Esophagus (tissue), 2 donors: ENCODE data around the gene DYSF. TPM values are rescaled to one million over a fixed set of nuclear protein-coding genes. Genes with fewer than 3 reads are reported as not detected.
A peak's percentile ranks its signal among the peaks of the same experiment; 100 is the strongest.

Experiments used
- H3K27ac ChIP-seq, 2 donors: one replicate each; pipeline ENCODE4 v1.5.1; 2013; ENCODE audit warnings: low read depth in 2 of 2, mild to moderate bottlenecking in 2 of 2, inconsistent platforms in 1 of 2, low read length in 1 of 2, moderate library complexity in 1 of 2
- H3K27me3 ChIP-seq, 2 donors: one replicate each; pipeline ENCODE4 v1.6.1; 2013; ENCODE audit warnings: low read length in 2 of 2, control low read depth in 1 of 2, mild to moderate bottlenecking in 1 of 2; ENCODE audit not compliant: insufficient read depth in 2 of 2, control insufficient read depth in 1 of 2
- H3K36me3 ChIP-seq, 2 donors: one replicate each; pipeline ENCODE4 v1.6.1; 2013; ENCODE audit warnings: low read length in 1 of 2; ENCODE audit not compliant: control insufficient read depth in 2 of 2, insufficient read depth in 2 of 2
- H3K4me1 ChIP-seq, 2 donors: one replicate each; pipeline ENCODE4 v1.6.1; 2013; ENCODE audit warnings: low read length in 1 of 2; ENCODE audit not compliant: control insufficient read depth in 2 of 2, insufficient read depth in 2 of 2
- H3K4me3 ChIP-seq, 2 donors: one replicate each; pipeline ENCODE4 v1.5.1; 2013; ENCODE audit warnings: low read length in 2 of 2, mild to moderate bottlenecking in 2 of 2, low read depth in 1 of 2, moderate library complexity in 1 of 2
- H3K9me3 ChIP-seq, 2 donors: one replicate each; pipeline ENCODE4 v1.6.1; 2013; ENCODE audit warnings: mild to moderate bottlenecking in 2 of 2, low read depth in 1 of 2, low read length in 1 of 2, moderate library complexity in 1 of 2; ENCODE audit not compliant: control insufficient read depth in 2 of 2, insufficient read depth in 1 of 2
- WGBS, 2 donors: extraction: QIAGEN DNeasy Blood & Tissue Kit; methylation state at CpG; one replicate each; pipeline ENCODE4 v1.1.7; 2013; 5-methylcytosine and 5-hydroxymethylcytosine counted together
- polyA plus RNA-seq, 2 donors: library from polyadenylated mRNA; stranded (reverse); fragments of 200-250 nt; gene quantifications; one replicate each; pipeline ENCODE4 v1.2.3, GENCODE V29; 2013
- donor health status: healthy with polysubstance abuse.
- donor health status: Bipolar disorder and iron deficiency.

DYSF gene
- polyA plus RNA-seq, 2 donors = 1.8 to 2.6 TPM

DNA sequence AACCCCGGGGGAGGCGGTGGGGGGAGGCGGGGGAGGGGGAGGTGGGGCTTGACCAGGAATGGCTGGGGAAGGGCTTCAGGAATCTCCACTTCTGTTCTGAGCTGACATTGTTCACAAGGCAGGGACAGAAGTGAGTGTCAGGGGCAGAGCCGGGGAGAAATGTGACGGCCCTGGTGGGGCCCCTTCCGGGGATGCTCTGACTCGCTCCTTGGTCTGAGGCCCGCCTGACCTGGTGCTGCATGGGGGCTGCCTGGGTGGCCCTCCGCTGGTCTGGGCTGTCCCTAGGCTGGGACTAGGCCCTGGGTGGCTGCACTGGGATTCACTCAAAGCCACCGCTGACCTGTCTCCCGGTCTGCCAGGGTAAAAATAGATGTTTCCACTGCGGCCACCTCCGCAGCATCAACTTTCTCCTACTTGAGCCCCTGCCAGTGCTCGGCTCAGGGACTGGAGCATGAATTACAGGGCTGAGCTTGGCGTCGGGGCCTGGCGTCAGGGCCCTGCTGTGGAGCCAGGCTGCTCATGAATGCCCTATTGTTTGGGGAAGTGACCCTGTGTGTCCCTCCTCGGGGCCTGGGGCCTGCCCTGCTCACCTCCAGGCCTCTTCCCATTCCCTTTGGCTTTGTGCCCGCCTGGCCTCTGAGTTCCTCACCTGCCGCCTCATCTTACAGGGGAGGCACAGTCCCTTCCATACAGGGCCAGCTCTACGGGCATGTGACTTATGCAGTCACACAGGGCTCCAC lies 247.5 kb downstream of the DYSF start:
- Histone ChIP-seq H3K27ac (peak overlapping the region in 1 of 2 donors; percentile 34), H3K9me3 (no peaks in the 10 kb centered on the region), H3K36me3 (no peaks in the 10 kb centered on the region), H3K4me3 (no peak overlapping the region), H3K27me3 (no peaks in the 10 kb centered on the region), H3K4me1 (peaks cover 0 to 7% of the 10 kb centered on the region in 2 donors)
- 68 to 77% methylated on average over 21 of the region's 21 CpGs for WGBS, 2 donors

DNA sequence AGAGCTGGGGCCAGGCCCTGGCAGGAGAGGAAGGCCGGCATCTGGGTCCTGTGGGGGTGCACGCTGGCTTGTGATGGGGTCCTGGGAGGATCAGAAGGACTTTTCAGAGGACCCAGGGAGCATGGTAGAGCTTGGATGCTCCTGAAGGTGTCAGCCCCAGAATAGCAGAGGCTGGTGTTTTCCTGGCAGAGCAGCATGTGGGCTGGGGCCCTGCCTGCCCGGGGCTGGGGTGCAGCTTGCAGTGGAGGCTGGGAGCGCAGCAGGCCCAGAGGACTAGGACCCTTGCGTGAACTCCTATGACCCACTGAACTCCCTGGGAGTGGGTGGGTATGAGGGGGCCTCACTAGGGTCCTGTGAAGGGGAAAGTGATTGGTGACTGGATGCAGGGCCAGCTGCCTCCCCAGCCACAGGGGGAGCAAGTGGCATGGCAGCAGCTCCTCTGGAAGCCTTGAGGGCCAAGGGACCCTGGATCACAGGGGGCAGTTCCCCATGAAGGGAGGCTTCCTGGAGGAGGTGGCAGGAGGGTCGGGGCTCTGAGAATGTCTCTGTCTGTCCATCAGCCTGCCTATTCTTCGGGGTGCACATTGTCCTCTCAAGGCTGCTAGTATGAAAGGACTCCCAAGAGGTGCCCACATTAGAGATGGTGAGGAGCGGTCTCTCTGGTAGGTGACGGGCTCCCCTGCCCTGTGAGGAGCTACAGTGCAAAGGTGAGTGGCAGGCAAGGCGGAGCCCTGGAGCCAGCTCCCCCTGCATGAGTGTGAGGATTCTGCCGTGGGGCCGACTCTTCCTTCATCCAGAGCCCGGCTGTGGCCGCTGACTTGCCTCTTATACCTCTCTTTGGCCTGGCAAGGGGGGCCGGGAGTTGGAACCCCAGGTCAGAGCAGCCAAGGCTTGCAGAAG lies 249.0 kb downstream of the DYSF start:
- peaks cover 0 to 7% of the 10 kb centered on the region in 2 donors for H3K4me1 ChIP-seq
- no peak overlapping the region for H3K27ac ChIP-seq
- H3K9me3 ChIP-seq = no peaks in the 10 kb centered on the region
- H3K36me3 ChIP-seq = no peaks in the 10 kb centered on the region
- no peak overlapping the region for H3K4me3 ChIP-seq
- WGBS, 2 donors = 79 to 84% methylated on average over 15 of the region's 15 CpGs
- H3K27me3 ChIP-seq = no peaks in the 10 kb centered on the region

- Histone ChIP-seq H3K4me1 (peaks cover 0 to 7% of the 10 kb centered on the region in 2 donors), H3K27me3 (no peaks in the 10 kb centered on the region), H3K9me3 (no peaks in the 10 kb centered on the region), H3K36me3 (no peaks in the 10 kb centered on the region), H3K27ac (no peak overlapping the region), H3K4me3 (no peak overlapping the region)
- 76 to 79% methylated on average over 13 of the region's 13 CpGs for WGBS, 2 donors
Measured at GRCh38 chr2:71702971-71703898, 249.9 kb downstream of the DYSF start.

- 55 to 63% methylated on average over 9 of the region's 9 CpGs for WGBS, 2 donors
- Histone ChIP-seq H3K9me3 (no peaks in the 10 kb centered on the region), H3K27me3 (no peaks in the 10 kb centered on the region), H3K27ac (no peak overlapping the region), H3K4me1 (peaks cover 0 to 7% of the 10 kb centered on the region in 2 donors), H3K36me3 (no peaks in the 10 kb centered on the region), H3K4me3 (no peak overlapping the region)
Measured at GRCh38 chr2:71704131-71704561, 250.8 kb downstream of the DYSF start.

DNA sequence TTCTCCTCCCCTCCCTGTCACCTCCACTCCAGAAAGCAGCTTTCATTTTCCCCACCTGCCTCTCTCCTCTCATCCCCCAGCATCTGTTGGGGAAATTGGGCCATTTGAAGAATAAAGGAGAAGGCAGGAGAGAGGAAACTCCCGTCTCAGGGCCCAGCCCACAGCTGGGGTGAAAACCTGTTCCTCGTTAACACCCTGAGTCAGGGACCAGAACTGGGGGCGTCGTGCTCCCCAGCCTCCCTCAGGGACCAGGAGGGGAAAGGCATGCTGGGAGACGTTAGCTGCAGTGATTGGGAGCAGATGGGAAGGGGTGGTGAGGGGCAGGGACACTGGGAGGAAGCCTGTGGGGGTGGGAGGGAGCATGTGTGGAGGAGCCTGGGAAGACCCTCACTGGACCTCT lies 251.3 kb downstream of the DYSF start:
- no peak overlapping the region for H3K27ac ChIP-seq
- WGBS, 2 donors = 48 to 66% methylated on average over 5 of the region's 5 CpGs

DNA sequence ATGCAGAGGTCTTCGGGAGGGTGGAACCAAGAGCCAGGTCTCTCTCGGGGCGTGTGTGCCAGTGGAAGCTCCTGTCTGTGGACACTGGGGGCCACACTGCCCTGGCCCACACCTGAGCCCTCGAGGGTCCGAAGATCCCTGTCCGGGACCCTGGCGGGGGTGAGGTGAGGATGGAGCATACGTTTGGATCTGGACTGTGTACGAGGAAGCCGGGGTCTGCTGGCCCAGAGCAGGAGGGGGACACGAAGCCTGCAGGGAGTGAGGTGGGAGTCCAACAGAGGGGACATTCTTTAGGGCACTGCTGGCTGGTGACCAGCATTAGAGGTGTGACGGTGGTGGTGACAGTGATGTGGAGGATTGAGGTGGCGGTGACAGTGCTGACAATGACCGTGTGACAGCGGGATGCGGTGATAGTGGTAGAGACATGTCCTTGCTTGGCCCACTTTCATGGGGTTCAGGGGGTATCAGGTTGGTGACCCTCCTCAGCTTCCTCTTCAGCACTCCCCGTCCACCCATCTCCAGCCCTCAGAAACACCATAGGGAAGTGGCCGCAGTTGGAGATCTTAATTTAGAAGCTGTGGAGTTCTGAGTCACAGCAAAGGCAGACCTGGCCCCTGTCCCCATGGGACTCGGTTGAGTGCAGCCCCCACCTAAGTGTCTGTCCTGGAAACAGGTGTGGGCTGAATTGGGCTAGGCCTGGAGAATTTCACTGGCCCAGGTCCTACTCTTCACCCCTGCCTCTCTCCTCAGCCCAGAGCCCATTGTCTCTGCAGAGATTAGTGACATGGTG lies 252.0 kb downstream of the DYSF start:
- H3K4me3 ChIP-seq = no peak overlapping the region
- WGBS, 2 donors = 84 to 93% methylated on average over 19 of the region's 19 CpGs
- H3K36me3 ChIP-seq = no peaks in the 10 kb centered on the region

More for the DNA sequence above, 251.3 kb downstream of the DYSF start:
- H3K9me3 ChIP-seq = no peaks in the 10 kb centered on the region
- no peak overlapping the region for H3K4me3 ChIP-seq
- H3K4me1 ChIP-seq = peaks cover 0 to 7% of the 10 kb centered on the region in 2 donors
- H3K27me3 ChIP-seq = no peaks in the 10 kb centered on the region
- H3K36me3 ChIP-seq = no peaks in the 10 kb centered on the region

DNA sequence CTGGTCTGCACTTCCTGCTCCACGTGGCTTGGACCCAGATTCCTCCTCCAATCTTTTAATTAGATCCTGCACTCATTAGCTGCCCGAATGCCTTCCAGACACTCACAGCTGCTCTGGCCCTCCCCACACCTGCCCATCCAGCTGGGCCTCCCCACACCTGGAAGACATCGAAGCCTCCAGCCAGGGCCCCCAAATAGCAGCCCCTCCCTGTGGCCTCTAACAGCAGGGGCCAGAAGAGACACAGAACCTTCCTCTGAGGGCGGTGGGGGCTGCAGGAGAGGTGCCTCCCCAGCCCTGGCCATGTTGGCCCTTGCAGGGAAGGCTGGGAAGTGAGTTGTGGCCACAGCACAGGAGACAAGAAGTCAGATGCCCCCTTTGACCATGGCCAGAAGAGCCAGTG lies 252.8 kb downstream of the DYSF start:
- H3K36me3 ChIP-seq = no peaks in the 10 kb centered on the region
- H3K9me3 ChIP-seq = no peaks in the 10 kb centered on the region

More for the DNA sequence above, 252.0 kb downstream of the DYSF start:
- Histone ChIP-seq H3K4me1 (peaks cover 0 to 7% of the 10 kb centered on the region in 2 donors), H3K27me3 (no peaks in the 10 kb centered on the region), H3K9me3 (no peaks in the 10 kb centered on the region), H3K27ac (no peak overlapping the region)

GRCh38 chr2:71706836-71707235 lies 253.5 kb downstream of the DYSF start:
- H3K27ac ChIP-seq = no peak overlapping the region
- H3K4me1 ChIP-seq = peaks cover 0 to 7% of the 10 kb centered on the region in 2 donors
- H3K9me3 ChIP-seq = no peaks in the 10 kb centered on the region
- no peak overlapping the region for H3K4me3 ChIP-seq
- 83 to 88% methylated on average over 5 of the region's 5 CpGs for WGBS, 2 donors
- no peaks in the 10 kb centered on the region for H3K27me3 ChIP-seq
- no peaks in the 10 kb centered on the region for H3K36me3 ChIP-seq

More for the DNA sequence above, 252.8 kb downstream of the DYSF start:
- Histone ChIP-seq H3K4me3 (no peak overlapping the region), H3K27me3 (no peaks in the 10 kb centered on the region), H3K27ac (no peak overlapping the region), H3K4me1 (peaks cover 0 to 7% of the 10 kb centered on the region in 2 donors)
- WGBS, 2 donors = 73 to 78% methylated on average over 4 of the region's 4 CpGs
